ENCODE measurements around the gene GFRA1. TPM values are rescaled to one million over a fixed set of nuclear protein-coding genes. Genes with fewer than 3 reads are reported as not detected.

The GFRA1 gene
- total and polyA plus RNA-seq, 2 of the 8 experiments (the other 6 are each of a cell fraction or from before 2014, with no cell fraction given): 1.1 to 2.0 TPM

DNA sequence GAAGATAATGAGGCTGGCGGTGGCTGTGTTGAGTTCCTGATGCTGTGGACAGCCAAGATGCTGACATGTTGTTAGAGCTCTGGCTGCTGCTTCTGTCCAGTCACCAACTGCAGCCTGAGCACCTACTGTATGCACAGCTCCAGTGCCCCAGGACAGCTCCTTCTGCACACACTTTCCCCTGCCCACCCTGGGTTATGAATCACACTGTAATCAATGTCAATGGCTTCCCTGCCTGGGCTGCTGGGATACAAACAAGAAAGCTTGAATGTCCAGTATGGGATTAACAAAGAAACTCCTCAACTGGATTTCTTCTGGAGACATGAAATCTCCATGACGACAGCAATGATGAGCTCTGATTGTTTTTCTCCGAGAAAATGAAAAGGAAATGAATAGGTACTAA lies 172.0 kb downstream of the GFRA1 start:
- Histone ChIP-seq H3K18ac (ENCODE audit: extremely low read depth, low read length) (no peak overlapping the region), H3K4me3 (ENCODE audit: extremely low read depth in 1 of 4, insufficient read depth in 2 of 4, low read depth in 3 of 4, low read length in 4 of 4) (no peak overlapping the region), H2BK5ac (ENCODE audit: low read depth, low read length) (no peak overlapping the region), H3K79me2 (ENCODE audit: control insufficient read depth in 1 of 2, insufficient read depth in 2 of 2, low read length in 2 of 2) (no peaks in the 10 kb centered on the region), H2BK120ac (replicated peaks; ENCODE audit: low read depth, low read length) (no peak overlapping the region), H4K8ac (ENCODE audit: extremely low read depth, insufficient read depth, low read length) (no peak overlapping the region), H3K27ac (ENCODE audit: low read depth, low read length) (no peak overlapping the region), H2BK12ac (ENCODE audit: low read depth, low read length) (no peak overlapping the region), H3K23ac (ENCODE audit: insufficient read length) (no peak overlapping the region), H3K4me1 (replicated peaks in 1 of 4; ENCODE audit: control insufficient read depth in 3 of 4, insufficient read depth in 4 of 4, low read length in 3 of 4) (peaks cover 0 to 2% (median 0%) of the 10 kb centered on the region in 4 experiments; a peak in 1 of 7 replicates), H3K36me3 (ENCODE audit: control insufficient read depth in 2 of 4, insufficient read depth in 4 of 4, low read length in 3 of 4) (no peaks in the 10 kb centered on the region), H4K91ac (replicated peaks; ENCODE audit: insufficient read length, low read length) (no peak overlapping the region), H2AK5ac (ENCODE audit: low read depth, low read length) (no peak overlapping the region), H3K27me3 (replicated peaks in 1 of 4; ENCODE audit: control insufficient read depth in 3 of 4, extremely low read depth in 1 of 4, insufficient read depth in 3 of 4, low read length in 3 of 4) (no peaks in the 10 kb centered on the region), H4K5ac (ENCODE audit: insufficient read length, low read depth, low read length) (no peak overlapping the region), H3K23me2 (ENCODE audit: low read depth, low read length) (no peaks in the 10 kb centered on the region), H2AFZ (ENCODE audit: low read length) (no peak overlapping the region), H2BK15ac (ENCODE audit: low read length) (no peak overlapping the region), H3K79me1 (ENCODE audit: low read depth, low read length) (no peaks in the 10 kb centered on the region), H2BK20ac (ENCODE audit: low read length) (no peak overlapping the region), H3K14ac (ENCODE audit: insufficient read length) (no peak overlapping the region), H3K9ac (replicated peaks in 1 of 4; ENCODE audit: extremely low read depth in 1 of 4, low read depth in 3 of 4, low read length in 3 of 4) (no peak overlapping the region), H3K4me2 (ENCODE audit: insufficient read depth in 1 of 2, low read depth in 2 of 2, low read length in 2 of 2) (no peak overlapping the region), H3K4ac (replicated peaks; ENCODE audit: insufficient read length, low read depth, low read length) (no peak overlapping the region), H4K20me1 (replicated peaks in 1 of 2; ENCODE audit: control insufficient read depth in 1 of 2, insufficient read depth in 2 of 2, low read length in 2 of 2) (no peaks in the 10 kb centered on the region), H3K9me3 (ENCODE audit: insufficient read depth in 2 of 2, low read depth in 1 of 2, low read length in 1 of 2) (no peaks in the 10 kb centered on the region), H3K56ac (replicated peaks; ENCODE audit: insufficient read length, low read depth, low read length) (no peak overlapping the region)
- 94% methylated on average over 3 of the region's 3 CpGs; no CpG with 5 or more reads in 1 of the 2 experiments for WGBS, 2 experiments (ENCODE audit: extremely low coverage in 1 of 2, insufficient coverage in 1 of 2, insufficient read length in 1 of 2, insufficient replicate concordance in 2 of 2, low coverage in 1 of 2, low lambda C conversion rate in 2 of 2, missing lambda C conversion rate in 1 of 2)
- CTCF ChIA-PET (ENCODE audit: partially characterized antibody): interaction anchor here (2.1 kb wide), 1 partner anchor 152 kb away, joined by 4 read pairs; no protein-coding TSS in a partner anchor
- DNase-seq (ENCODE audit: low read depth in 1 of 2, low spot score in 2 of 2) (no peak), FAIRE-seq (no peak)
- POLR2A ChIA-PET (ENCODE audit: partially characterized antibody): no interaction called here
- TF ChIP-seq TCF12 (IDR thresholded peaks at IDR 0.05; ENCODE audit: low read depth, low read length) (no peak), TAF1 (IDR thresholded peaks at IDR 0.05; ENCODE audit: low read depth, low read length) (no peak), GTF2F1 (IDR thresholded peaks at IDR 0.05; ENCODE audit: borderline replicate concordance, low read depth, low read length) (no peak), PHF8 (conservative IDR thresholded peaks at IDR 0.05; ENCODE audit: low read depth, low read length) (no peak), RAD21 (IDR thresholded peaks at IDR 0.05 in 1 of 2, conservative IDR thresholded peaks at IDR 0.05 in 1 of 2; ENCODE audit: low read depth in 2 of 2, low read length in 2 of 2) (no peak), TAF7 (optimal IDR thresholded peaks at IDR 0.05; ENCODE audit: borderline replicate concordance, low read depth, low read length) (no peak), MAFK (IDR thresholded peaks at IDR 0.05; ENCODE audit: low read depth, low read length) (no peak), KDM1A (IDR thresholded peaks at IDR 0.05; ENCODE audit: borderline replicate concordance, low read length) (no peak), EGR1 (IDR thresholded peaks at IDR 0.05; ENCODE audit: borderline replicate concordance, low read depth, low read length) (no peak), SP2 (IDR thresholded peaks at IDR 0.05; ENCODE audit: low read length) (no peak), CBX5 (IDR thresholded peaks at IDR 0.05; ENCODE audit: low read depth, low read length) (no peak), CHD1 (IDR thresholded peaks at IDR 0.05; ENCODE audit: low read depth, low read length) (no peak)
